Lung (tissue), 12 donors: ENCODE measurements around the gene TRPV5. TPM values are rescaled to one million over a fixed set of nuclear protein-coding genes. Genes with fewer than 3 reads are reported as not detected.

ENCODE experiments used
- ATAC-seq: fragments of 200-7000 bp; cut with Tn5 transposase; one replicate; pipeline ENCODE4 v1.9.1; 2020; ENCODE audit warnings: moderate number of reproducible peaks; ENCODE audit not compliant: insufficient read depth, low FRiP score
- DNase-seq, 3 donors: peaks; one replicate each; pipeline ENCODE4 v3.0.0-alpha.2; 2013 to 2017
- H3K27ac ChIP-seq, 2 donors: one replicate each; pipeline ENCODE4 v1.5.1; 2013; ENCODE audit warnings: mild to moderate bottlenecking in 2 of 2, moderate library complexity in 2 of 2, control low read depth in 1 of 2, inconsistent platforms in 1 of 2, low read depth in 1 of 2, low read length in 1 of 2
- H3K27me3 ChIP-seq, 3 donors: one replicate each; pipeline ENCODE4 v1.5.1; 2013; ENCODE audit warnings: low read length in 2 of 3; ENCODE audit not compliant: control insufficient read depth in 3 of 3, insufficient read depth in 3 of 3
- H3K36me3 ChIP-seq, 4 donors: one replicate each; pipeline ENCODE4 v1.5.1; 2013; ENCODE audit warnings: low read length in 4 of 4, mild to moderate bottlenecking in 1 of 4, moderate library complexity in 1 of 4; ENCODE audit not compliant: control insufficient read depth in 4 of 4, insufficient read depth in 4 of 4
- H3K4me1 ChIP-seq, 5 donors: one replicate each; pipeline ENCODE4 v1.5.1; 2013; ENCODE audit warnings: low read length in 5 of 5, mild to moderate bottlenecking in 2 of 5, moderate library complexity in 1 of 5; ENCODE audit not compliant: control insufficient read depth in 5 of 5, insufficient read depth in 5 of 5
- H3K4me3 ChIP-seq: one replicate; pipeline ENCODE4 v1.5.1; 2013; ENCODE audit warnings: mild to moderate bottlenecking, control low read depth, moderate library complexity
- H3K9ac ChIP-seq, 2 donors: one replicate each; pipeline ENCODE4 v1.5.1; 2013; ENCODE audit warnings: low read length in 2 of 2, control low read depth in 1 of 2; ENCODE audit not compliant: insufficient read depth in 1 of 2
- H3K9me3 ChIP-seq, 4 donors: one replicate each; pipeline ENCODE4 v1.5.1; 2013; ENCODE audit warnings: low read length in 3 of 4, mild to moderate bottlenecking in 1 of 4, moderate library complexity in 1 of 4; ENCODE audit not compliant: control insufficient read depth in 4 of 4, insufficient read depth in 3 of 4
- CTCF ChIP-seq: IDR thresholded peaks from 2 replicates; pipeline ENCODE4 v1.5.1; 2012; ENCODE audit warnings: mild to moderate bottlenecking; ENCODE audit errors: control extremely low read depth, extremely low read depth
- WGBS, 2 donors: extraction: QIAGEN DNeasy Blood & Tissue Kit; methylation state at CpG; one replicate each; pipeline ENCODE4 v1.1.7; 2013; 5-methylcytosine and 5-hydroxymethylcytosine counted together
- polyA plus RNA-seq, 2 donors: library from polyadenylated mRNA; stranded (reverse); fragments of 200-250 nt; gene quantifications; one replicate each; pipeline ENCODE4 v1.2.1, GENCODE V29; 2013
- total RNA-seq, 2 donors: library from RNA; depleted of rRNA in 1 of 2; stranded (reverse); fragments of >200 nt in 1 of 2; gene quantifications; one replicate each; pipeline ENCODE4 v1.2.1, GENCODE V29; 2014 to 2021
- donor health status: control.
- donor health status: control.
- donor health status: Bipolar disorder and iron deficiency.
- donor health status: healthy.
- donor health status: DM: yes; HTN: yes; CAD: no.

TRPV5 gene
- total and polyA plus RNA-seq, 4 donors, result 0.05 TPM; not detected in 3

GRCh38 chr7:142891490-142892082 lies 42.0 kb downstream of the TRPV5 start:
- H3K4me1 ChIP-seq, result peaks cover 0 to 15% (median 0%) of the 10 kb centered on the region in 5 donors
- TF ChIP-seq CTCF, result no peak
- no peak overlapping the region for H3K4me3 ChIP-seq
- H3K27ac ChIP-seq, result no peak overlapping the region
- no peak for ATAC-seq
- no peaks in the 10 kb centered on the region for H3K27me3 ChIP-seq
- WGBS, 2 donors, result 88 to 94% methylated on average over 10 of the region's 10 CpGs
- no peak overlapping the region for H3K9ac ChIP-seq
- no peaks in the 10 kb centered on the region for H3K9me3 ChIP-seq
- DNase-seq, result peak in 1 of 3 donors; percentile 1
- no peaks in the 10 kb centered on the region for H3K36me3 ChIP-seq

GRCh38 chr7:142890874-142891485 lies 42.6 kb downstream of the TRPV5 start:
- Histone ChIP-seq H3K4me3 (no peak overlapping the region), H3K27ac (no peak overlapping the region), H3K4me1 (peaks cover 0 to 15% (median 0%) of the 10 kb centered on the region in 5 donors), H3K36me3 (no peaks in the 10 kb centered on the region), H3K27me3 (no peaks in the 10 kb centered on the region), H3K9ac (no peak overlapping the region), H3K9me3 (no peaks in the 10 kb centered on the region)
- WGBS, 2 donors, result 81 to 89% methylated on average over 12 of the region's 12 CpGs
- ATAC-seq (no peak), DNase-seq (peak in 1 of 3 donors; percentile 10)
- TF ChIP-seq CTCF, result no peak

- peak in 1 of 3 donors; percentile 7 for DNase-seq
- H3K27me3 ChIP-seq, result no peaks in the 10 kb centered on the region
- H3K4me3 ChIP-seq, result no peak overlapping the region
- H3K4me1 ChIP-seq, result peaks cover 0 to 19% (median 0%) of the 10 kb centered on the region in 5 donors
- TF ChIP-seq CTCF, result no peak
- WGBS, 2 donors, result 61 to 76% methylated on average over 3 of the region's 3 CpGs
- no peak for ATAC-seq
- no peak overlapping the region for H3K27ac ChIP-seq
- no peaks in the 10 kb centered on the region for H3K36me3 ChIP-seq
- H3K9ac ChIP-seq, result no peak overlapping the region
- no peaks in the 10 kb centered on the region for H3K9me3 ChIP-seq
These were observed 43.7 kb downstream of the TRPV5 start for GRCh38 chr7:142889816-142890215.
